GM19240 (cell line): ENCODE data around the gene NECAB2.
"Not testable (repeated sequence)": the region's sequence is repeated elsewhere in the genome, so short reads cannot be mapped to it uniquely, and the experiment has no call there.

Experiments used
- DNase-seq: peaks from one replicate; pipeline ENCODE4 v3.0.0; 2011; ENCODE audit warnings: low spot score; ENCODE audit not compliant: insufficient read length

Gene NECAB2

GRCh38 chr16:83936581-83937165, 31.4 kb upstream of the NECAB2 start:
- no peak for DNase-seq

GRCh38 chr16:83937267-83937666, 30.8 kb upstream of the NECAB2 start:
- DNase-seq = no peak

DNA sequence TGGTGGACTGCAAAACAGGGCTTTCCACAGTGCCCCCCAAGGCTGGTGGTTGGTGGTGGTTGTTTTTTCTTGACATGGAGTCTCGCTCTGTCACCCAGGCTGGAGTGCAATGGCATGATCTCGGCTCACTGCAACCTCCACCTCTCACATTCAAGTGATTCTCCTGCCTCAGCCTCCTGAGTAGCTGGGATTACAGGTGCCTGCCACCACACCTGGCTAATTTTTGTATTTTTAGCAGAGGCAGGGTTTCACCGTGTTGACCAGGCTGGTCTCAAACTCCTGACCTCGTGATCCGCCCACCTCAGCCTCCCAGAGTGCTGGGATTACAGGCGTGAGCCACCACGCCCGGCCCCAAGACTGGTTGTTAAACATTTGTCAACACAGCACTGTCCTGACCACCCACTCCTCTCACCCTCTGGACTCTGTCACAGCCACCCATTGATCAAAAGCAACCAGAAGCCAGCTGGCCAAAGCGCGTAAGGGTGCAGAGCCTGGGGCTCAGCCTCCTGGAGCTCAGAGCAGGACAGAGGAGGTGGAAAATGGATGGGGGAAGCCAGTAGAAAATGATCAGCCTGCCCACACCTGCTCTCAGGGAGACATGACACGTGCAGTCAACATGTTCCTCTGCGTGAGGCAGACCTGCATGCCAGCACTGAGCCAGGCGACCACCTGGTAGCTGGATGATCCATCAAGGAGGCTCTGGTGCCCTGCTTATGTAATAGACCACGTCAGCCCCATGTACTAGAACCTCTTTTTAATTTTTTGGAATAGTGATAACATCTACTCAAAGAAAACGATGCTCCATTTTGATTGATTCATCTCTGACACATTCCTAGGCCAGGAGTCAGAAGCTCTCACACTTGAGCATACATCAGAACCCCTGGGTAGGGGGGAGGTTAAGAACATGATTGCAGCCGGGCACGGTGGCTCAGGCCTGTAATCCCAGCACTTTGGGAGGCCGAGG, 29.8 kb upstream of the NECAB2 start:
- DNase-seq = no peak

DNA sequence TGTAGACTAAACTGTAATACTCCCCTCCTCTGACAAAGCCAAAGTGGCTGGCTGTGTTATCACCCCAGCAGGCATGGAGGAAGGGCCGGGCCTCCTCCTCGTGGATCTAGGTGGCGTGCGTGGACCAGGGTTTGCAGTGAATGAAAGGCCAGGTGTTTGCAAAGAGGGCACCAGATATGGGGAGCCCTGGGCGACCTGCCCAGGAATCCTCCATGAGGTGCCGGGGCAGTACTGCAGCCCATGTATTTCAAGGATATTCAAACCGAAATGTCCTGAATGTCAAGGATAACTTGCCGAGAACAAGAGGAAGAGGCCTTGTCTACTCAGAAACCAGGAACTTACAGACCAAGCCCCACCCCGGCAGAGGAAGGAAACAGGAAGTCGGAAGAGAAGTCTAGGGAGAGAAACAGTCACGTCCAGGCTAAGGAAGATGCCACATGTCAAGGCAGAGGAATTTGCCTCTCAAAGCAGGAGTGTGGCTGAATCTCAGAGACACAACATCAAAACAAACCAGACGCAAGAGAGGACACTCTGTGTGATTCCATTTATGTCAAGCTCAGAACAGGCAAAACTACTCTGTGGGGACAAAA, 28.7 kb upstream of the NECAB2 start:
- no peak for DNase-seq

GRCh38 chr16:83940119-83940518, 27.9 kb upstream of the NECAB2 start:
- no peak for DNase-seq

DNA sequence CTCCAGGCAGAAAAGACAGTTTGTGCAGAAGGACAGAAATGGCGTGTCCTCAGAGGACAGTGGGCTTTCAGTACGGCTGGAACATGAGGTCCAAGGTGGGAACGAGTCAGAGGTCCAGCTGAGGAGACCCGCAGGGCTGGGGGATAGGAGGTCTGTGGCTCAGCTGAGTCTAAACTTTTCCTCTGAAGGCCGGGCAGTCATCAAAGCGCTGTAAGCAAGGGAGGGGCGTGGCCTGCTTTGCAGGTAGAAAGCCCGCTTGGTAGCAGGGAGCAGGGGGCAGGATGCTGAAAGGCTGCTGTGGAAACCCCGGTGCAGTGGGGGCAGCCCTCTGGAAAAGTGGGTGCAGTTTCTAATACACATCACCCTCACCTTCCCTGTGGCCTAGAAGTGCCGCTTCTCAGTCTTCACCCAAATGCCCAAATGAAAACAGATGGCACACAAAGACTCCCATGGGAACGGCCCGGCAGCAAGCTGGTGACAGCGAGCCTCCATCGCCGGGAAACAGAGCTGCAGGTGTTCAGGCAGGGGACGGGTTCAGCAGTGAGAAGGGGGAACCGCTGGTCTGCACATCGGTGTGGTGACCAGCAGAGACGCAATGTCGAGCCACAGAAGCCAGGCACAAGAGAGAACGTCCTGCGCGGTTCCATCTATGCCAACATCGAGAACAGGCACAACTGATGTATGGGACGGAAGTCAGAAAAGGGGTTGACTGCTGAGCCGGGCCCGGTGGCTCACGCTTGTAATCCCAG, 27.2 kb upstream of the NECAB2 start:
- DNase-seq = no peak

DNA sequence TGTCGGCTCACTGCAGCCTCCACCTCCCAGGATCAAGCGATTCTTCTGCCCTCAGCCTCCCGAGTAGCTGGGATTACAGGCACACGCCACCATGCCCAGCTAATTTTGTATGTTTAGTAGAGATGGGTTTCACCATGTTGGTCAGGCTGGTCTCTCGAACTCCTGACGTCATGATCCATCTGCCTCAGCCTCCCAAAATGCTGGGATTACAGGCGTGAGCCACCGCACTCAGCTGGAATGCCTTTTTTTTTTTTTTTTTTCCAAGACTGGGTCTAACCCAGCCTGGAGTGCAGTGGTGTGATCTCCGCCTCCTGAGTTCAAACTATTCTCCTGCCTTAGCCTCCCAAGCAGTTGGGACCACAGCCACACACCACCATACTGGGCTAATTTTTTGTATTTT, 26.5 kb upstream of the NECAB2 start:
- not testable (repeated sequence) for DNase-seq

DNA sequence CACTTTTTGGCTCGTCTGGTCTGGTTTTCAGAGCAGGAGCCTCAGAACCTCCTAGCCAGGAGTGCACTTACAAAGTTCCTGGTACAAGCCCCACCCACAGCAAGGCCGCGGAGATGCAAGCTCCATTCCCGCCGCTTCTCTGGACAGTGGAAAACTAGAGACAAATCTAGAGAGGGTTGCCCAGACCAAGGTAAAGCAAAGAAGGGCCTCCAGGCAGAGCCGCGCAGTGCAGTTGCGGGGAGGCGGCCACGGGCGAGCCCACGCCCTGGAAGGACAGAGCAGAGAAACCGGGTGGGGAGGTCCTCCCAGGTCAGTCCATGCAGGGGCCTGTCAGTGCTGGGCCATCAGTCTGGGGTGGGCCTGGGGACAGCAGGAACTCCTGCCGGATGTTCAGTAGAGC, 26.0 kb upstream of the NECAB2 start:
- DNase-seq = no peak

DNA sequence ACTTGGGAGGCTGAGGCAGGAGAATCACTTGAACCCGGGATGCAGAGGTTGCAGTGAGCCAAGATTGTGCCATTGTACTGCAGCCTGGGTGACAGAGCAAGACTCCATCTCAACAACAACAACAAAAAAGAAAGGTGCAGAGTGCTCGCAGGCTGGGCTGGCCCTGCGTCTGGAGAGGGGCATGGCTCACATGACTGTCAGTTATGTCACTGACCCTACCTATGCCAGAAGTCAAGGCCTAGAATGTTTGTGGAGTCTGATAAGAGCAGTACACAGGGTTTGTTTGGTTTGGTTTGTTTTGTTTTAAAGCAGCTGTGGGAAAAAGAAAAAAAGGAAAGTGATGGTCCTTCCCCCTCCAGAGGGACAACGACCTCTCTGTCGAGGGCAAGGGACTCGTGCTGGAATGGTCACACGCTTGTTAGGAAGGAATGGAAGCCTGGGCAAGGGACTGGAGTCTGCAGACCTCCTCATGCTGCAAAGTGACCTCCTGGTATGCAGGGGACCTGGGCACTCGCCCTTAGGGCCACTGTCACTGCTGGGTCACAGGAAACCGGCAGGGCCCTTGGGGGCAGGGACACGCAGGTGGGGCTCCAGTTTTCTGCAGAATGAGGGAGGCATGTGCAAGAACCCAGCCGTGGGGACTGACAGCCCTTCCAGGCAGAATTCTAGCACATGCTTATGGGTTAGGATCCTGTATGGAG, 25.1 kb upstream of the NECAB2 start:
- DNase-seq = no peak

GRCh38 chr16:83943516-83944050, 24.5 kb upstream of the NECAB2 start:
- DNase-seq = no peak

GRCh38 chr16:83945587-83945986, 22.5 kb upstream of the NECAB2 start:
- no peak for DNase-seq

GRCh38 chr16:83946154-83946780, 21.8 kb upstream of the NECAB2 start:
- no peak for DNase-seq

GRCh38 chr16:83946781-83947566, 21.1 kb upstream of the NECAB2 start:
- no peak for DNase-seq

DNA sequence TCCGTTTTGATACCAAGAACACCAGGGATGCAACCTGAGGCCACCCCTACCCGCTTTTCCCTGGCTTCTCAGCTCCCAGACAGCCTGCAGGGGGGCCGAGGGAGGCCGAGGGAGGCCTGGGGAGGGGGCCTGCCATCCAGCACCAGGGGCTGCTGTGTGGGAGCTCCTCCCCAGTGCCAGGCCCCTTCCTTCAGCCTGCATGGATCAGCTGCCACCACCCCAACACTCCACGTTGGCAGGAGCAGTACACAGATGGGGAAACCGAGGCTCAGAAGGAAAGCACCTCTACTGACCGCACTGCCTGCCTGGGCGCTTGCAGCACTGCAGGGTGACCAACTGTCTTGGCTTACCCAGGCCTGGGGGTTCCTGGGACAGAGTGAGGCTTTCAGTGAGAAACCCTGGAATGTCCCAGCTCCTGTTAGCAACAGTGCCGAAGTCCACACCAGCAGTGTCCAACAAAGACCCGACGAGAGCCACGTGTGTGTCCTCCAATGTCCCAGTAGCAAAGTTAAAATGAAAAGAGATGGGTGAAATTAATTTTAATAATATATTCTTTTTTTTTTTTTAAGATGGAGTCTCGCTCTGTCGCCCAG, 20.3 kb upstream of the NECAB2 start:
- no peak for DNase-seq

DNA sequence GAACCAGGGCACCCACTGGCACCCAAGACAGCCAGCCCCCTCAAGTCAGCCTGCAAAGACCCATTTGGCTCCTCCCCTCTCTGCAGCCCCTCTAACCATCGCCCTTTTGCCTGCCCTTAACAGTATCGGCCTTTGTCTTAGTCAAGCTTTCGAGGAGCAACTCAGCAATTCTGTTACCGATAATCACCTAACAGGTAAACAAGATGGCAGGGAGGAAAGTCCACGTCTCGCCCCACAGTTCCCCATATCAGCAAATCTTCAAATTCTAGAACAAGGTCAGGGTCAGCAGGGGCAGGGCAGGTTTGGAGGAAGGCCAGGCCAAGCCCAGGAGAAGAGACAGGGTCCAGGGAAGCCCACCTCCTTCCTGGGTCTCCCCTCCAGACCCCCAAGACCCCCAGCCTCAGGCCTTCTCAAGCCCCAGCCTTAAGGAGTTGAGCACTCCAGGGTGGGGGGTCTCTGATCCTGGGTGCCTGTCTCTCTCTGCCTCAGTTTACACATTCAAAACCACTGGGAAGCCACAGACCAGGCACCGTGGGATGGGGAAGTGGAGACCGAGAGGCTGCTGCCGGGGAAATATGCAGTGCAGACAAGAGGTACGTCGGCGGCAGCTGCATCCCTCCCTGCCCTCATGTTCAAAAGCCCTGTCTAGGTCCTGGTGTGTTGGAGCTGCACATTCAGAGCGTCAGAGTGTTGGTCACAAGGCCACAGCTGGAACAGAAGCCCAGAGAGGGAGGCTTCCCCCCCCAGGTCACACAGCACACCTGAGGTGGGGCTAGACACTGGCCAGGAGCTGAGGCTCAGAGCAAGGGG, 18.9 kb upstream of the NECAB2 start:
- no peak for DNase-seq

DNA sequence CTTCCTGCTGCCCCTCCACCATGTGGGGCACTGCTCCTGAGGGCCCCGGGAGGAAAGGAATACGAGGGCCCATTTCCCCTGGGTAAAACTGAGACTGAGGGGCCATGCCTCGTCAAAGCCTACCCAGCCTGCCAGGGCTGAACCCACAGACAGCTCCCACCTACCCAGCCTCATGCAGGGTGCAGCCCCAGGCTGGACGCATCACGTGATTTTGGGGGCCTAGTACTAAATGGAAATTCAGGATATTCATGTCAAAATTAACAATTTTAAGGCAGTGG, 18.4 kb upstream of the NECAB2 start:
- no peak for DNase-seq

DNA sequence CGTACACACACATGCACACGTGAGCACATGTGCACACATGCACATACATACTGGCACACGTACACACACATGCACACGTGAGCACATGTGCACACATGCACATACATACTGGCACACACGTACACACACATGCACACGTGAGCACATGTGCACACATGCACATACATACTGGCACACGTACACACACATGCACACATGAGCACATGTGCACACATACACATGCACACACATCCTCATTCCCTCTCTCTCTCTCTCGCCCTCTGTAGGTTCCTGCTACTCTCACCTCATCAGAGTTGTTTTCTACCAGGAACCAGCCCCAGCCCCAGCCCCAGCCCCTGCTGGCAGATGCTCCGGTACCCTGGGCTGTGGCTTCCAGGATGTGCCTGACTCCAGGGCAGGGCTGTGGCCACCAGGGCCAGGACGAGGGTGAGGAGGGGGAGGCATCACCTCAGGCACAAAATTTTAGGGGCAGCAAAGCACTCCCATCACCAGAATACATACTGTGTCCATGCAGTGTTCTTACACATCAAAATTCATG, 17.1 kb upstream of the NECAB2 start:
- not testable (repeated sequence) for DNase-seq

DNA sequence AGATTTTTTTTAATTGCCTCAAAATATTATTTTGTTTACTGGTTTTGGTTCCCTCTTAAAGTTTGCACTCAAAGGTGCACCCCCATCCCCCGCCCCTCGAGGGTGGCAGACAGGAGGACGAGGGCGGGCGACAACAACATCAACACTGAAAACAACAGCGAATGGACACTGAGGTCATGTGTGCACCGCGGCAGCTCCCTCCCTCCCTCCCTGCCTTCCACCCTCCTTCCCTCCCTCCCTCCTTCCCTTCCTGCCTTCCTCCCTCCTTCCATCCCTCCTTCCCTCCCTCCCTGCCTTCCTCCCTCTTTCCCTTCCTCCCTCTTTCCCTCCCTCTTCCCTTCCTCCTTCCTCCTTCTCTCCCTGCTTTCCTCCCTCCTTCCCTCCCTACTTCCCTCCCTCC, 16.5 kb upstream of the NECAB2 start:
- no peak for DNase-seq
